Nucleus accumbens (tissue), 56 donors: Measurements from ENCODE around the gene CLVS2.

Source experiments
- DNase-seq, 56 donors: peaks; one replicate each; lab custom pipeline; 2025; lab: John Stamatoyannopoulos, UW

The CLVS2 gene

DNA sequence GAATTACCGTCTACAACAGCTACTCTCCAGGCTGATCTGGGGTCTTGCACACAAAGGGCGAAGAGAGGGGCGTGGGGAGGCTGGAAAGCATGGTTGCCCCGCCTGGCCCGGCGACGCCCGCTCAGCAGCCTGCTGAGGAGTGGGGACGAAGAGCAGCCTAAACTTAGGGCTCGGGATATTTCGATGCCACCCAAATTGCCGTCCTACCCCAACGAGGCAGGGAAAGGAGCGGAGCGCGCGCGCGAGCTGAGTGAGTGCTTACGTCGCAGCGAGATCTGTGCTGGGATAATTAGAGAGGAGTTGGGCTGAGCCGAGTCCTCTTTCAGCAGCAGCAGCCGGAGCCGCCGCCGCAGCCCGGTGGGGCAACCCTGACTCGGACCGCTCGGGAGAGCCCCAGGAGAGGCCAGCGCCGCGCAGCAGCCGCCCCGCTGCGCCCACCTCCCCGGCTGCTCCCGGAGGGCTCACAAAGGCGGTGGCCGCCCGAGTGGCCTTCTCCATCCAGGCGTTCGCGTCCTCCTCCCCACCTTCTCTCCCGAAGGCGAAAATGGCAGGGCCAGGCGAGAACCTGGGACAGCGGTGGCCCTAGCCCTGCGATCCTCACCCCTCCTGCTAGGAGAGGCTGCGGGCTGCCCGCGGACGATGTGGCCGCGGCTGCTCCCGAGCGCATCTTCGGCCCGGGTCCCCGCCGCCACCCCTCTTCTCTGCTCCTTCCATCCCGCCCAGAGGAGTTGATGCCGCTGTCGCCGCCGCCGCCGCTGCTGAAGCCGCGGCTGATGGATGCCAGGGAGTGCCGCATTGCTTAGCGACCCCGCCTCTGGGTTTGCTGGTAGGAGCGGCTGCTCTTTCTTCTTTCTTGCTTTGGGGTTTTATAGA lies at the start of gene CLVS2:
CLVS2 (plus strand) TSS at position 315 of the 873 bp plus-strand sequence. CDS start 1,543 bp downstream, outside the sequence.
- DNase-seq, result peak in 41 of 56 donors; percentile 17 to 77 (median 47)

GRCh38 chr6:122947355-122947754 lies 48.7 kb upstream of the CLVS2 start:
- peak in 1 of 56 donors; percentile 12 for DNase-seq

DNA sequence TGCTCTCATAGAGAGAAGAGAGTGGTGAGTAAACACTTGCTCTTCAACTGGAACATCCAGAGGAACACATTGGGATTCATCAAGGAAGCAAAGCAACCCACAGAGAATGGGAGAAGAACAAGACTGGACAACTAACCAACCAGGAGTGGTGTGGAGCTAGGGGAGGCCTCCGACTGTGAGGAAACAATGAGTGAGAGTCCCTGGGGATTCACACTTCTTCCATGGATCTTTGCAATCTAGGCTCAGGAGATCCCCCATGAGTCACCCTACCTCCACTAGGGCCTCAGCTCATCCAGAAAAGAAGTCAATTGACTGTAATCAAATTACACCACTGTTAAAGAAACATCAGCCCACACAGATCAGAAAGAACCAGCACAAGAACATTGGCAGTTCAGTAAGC lies 42.3 kb upstream of the CLVS2 start:
- DNase-seq, result no peak

GRCh38 chr6:122956376-122956775 lies 39.7 kb upstream of the CLVS2 start:
- no peak for DNase-seq

DNA sequence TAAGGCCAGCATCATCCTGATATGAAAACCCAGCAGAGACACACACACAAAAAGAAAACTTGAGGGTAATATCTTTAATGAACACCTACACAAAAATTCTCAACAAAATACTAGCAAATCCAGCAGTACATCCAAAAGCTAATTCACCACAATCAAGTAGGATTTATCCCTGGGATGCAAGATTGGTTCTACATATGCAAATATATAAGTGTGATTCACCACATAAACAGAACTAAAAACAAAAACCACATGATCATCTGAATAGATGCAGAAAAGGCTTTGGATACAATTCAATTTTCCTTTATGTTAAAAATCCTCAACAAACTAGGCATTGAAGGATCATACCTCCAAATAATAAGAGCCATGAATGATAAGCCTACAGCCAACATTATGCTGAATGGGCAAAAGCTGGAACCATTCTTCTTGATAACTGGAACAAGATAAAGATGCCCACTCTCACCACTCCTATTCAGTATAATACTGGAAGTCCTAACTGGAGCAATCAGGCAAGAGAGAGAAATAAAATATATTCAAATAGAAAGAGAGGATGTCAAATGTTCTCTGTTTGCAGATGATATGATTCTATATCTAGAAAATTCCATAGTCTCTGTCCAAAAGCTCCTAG lies 33.9 kb upstream of the CLVS2 start:
- no peak for DNase-seq

GRCh38 chr6:122969999-122970533 lies 26.0 kb upstream of the CLVS2 start:
- no peak for DNase-seq

GRCh38 chr6:122977180-122977579 lies 18.9 kb upstream of the CLVS2 start:
- no peak for DNase-seq

DNA sequence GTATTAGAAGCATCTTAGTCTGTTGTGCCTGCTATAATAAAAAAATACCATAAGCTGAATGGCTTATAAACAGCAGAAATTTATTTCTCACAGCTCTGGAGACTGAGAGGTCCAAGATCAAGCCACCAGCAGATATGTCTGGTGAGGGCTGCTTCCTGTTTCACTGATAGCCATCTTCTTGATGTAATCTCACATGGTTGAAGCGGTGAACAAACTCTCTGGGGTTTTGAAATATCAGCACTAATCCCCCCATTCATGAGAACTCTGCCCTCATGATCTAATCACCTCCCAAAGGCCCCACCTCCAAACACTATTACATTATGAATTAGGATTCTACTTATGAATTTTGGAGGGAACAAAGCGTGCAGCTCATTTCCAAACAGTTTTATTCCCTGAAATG lies 11.6 kb upstream of the CLVS2 start:
- DNase-seq, result no peak

DNA sequence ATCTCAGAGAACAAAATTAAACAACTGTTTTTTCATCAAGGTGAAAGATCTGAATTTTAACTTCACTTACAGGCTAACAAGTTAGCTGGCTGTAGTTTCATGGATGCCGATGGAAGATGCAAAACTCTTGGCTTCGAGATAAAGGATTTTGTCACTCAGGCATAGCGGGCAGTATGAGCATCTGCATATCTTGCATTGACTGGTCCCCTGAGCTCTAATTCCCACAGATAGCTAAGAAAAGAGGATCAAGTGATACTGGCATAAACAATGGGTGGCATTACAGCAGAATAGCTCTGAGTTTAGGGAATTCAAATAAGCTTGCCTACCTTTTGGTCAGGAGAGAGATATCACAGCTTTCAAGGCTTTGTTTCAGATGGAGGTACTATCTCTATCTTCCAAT lies 1.8 kb upstream of the CLVS2 start:
- no peak for DNase-seq

GRCh38 chr6:122996794-122997505 lies 915 bp downstream of the CLVS2 start:
- peak in 31 of 56 donors; percentile 5 to 64 (median 32) for DNase-seq

GRCh38 chr6:122997541-122998150 lies 1.6 kb downstream of the CLVS2 start:
- peak in 3 of 56 donors; percentile 31 to 56 (median 40) for DNase-seq

DNA sequence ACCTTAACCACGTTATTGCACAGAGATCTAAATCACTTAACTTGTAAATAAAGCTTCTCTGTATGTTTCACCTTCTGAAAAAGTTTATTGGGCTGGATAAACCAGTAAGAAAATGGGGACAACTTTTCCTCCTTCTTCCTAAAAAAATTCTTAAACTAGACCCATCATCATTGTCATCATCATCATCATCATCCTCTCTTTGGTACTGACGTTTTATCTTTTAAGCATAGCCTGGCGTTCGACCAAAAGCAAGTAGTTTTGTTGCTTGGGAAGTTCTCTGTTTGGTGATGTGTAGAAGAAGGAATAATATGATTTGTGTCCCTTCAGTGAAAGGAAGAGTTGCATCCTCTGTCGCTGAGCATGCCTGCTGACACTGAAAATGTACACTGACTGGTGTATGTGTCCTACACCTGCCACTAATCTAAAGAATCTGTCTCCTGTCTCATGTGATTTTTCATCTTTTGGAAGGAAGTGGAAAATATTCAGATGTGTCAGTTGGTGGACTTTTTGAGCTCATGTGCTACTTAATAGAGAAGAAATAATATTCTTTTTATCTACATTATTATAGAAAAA lies 2.5 kb downstream of the CLVS2 start:
- DNase-seq, result no peak

- DNase-seq, result no peak
Observed at GRCh38 chr6:123000244-123000770, 4.3 kb downstream of the CLVS2 start.

DNA sequence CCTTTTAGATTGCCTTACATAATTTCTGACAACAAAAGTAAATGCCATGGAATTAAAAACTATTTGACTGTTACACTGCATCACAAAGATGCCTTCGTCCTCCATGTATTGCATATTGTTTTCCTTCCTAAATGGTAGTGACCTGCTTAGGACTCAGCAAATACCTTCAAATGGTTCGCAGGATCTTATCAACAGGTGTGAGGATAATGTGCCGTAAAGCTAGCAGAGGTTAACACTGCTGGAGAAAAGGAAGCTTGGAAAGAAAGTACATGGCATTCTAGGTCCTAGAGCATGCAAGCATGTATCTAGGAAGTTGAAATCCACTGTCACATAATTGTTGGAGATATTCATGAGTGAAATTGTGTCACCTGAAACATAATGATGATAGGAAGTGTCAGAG lies 5.5 kb downstream of the CLVS2 start:
- DNase-seq, result no peak

DNA sequence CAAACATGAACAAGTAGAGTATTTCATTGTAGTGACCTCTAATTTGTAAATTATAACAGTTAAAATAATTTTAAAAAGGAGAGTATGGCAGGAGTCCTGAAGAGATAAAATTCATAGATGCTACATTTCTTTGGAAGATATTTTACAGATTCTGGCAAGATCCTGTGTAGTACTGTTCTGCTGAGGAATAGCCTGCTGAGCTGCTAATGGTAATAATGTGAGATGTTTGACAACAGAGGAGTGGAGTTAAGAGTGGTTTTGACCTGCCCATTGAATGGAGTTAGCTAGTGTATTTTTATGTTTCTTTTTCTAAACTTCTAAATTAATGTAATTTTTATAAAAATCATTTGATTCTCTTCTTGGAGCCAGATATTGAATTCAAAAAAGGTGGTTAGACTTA lies 11.8 kb downstream of the CLVS2 start:
- no peak for DNase-seq

DNA sequence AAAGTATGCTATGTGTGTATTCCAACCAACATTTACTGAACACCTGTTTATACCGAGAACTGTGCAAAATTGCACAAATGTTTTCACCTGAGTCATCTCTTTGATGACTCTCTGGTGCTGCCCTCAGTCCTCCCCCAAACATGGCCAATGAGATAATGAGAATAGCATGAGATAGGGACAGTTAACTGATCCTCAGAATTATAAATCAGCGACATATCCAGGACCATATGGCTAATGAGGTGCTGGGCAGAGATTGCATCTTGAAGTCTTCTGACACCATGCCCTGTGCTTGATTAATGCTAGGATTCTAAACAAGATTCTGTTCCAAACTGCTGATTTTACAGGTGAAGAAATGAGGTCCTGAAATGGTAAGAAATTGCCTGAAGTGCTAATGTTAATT lies 13.0 kb downstream of the CLVS2 start:
- DNase-seq, result no peak

GRCh38 chr6:123014835-123015234 lies 18.8 kb downstream of the CLVS2 start:
- no peak for DNase-seq

DNA sequence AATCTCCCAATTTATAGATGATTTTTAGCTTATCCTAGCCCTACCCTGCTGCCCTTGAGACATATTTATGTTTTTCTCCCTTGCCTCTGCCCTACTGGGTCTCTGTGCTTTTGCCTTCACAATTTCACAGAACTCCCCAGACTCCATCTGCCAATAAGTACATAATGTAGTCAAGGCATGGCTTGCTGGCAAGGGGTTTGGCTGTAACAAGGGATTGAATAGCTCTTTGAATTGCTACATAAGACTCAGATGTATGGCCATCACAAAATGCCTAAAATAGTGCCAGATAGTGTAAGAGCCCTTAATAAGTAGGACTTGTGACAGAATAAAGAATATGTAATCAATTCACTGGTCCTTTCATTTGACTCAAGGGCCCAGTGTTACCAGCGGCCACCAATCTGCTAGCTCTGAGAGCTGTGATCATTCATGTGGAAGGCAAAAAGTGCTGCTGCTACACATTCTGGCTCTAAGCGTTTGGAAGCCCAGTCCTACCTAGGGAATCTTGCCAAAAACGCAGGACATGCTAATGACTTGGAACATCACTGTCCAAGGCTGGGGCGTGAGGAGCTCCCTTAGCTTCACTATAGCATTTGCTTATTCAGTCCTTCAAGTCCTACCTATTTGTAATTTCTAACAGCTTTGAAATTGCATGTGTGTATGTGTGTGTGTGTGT lies 20.5 kb downstream of the CLVS2 start:
- DNase-seq, result peak in 38 of 56 donors; percentile 2 to 76 (median 19)

DNA sequence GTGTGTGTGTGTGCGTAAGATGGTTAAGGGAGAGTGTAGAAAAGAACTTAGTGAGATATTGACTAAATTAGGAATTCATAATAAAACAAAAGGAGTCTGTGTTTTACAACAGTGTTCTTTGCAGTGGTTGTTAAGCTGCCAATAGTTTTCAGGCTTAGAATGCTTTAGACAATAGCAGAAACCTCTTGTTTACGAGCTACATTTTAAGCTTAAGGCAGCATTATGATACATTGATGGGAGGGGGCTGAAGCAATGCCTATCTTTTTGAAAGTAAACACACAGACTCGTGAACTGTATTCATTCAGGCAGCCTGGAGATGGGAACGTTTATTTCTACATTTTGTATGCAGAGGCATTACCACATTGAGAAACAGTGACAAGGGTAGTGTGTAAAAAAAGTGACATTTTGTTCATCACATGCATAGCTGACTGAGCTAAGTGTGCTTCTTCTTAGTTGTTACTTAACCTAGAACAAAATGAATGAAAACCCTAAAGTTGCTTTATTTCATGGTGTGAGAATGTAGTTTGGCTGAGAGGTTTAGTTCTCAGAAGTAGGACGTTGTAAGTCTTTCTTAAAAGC lies 21.2 kb downstream of the CLVS2 start:
- peak in 1 of 56 donors; percentile 35 for DNase-seq
